Measurements from ENCODE around the gene ELL2. TPM values are rescaled to one million over a fixed set of nuclear protein-coding genes. Genes with fewer than 3 reads are reported as not detected.

Gene ELL2
- total and polyA plus RNA-seq, 2 of the 13 experiments (the other 11 are each of a cell fraction or from before 2014, with no cell fraction given): 78.9 to 97.1 TPM

- intact Hi-C loops (cut with micrococcal nuclease; ENCODE audit: unreplicated experiment): no loop called here
- Histone ChIP-seq H3K27me3 (ENCODE audit: control insufficient read depth in 1 of 2, insufficient read depth in 2 of 2, low read length in 2 of 2) (no peaks in the 10 kb centered on the region), H3K36me3 (replicated peaks in 1 of 2; ENCODE audit: control insufficient read depth in 1 of 2, insufficient read depth in 2 of 2, low read length in 2 of 2) (peaks cover 11 to 53% of the 10 kb centered on the region in 2 experiments), H3K4me2 (ENCODE audit: low read depth, low read length) (no peak overlapping the region), H3K79me2 (ENCODE audit: insufficient read depth, low read length) (peaks cover 100% of the 10 kb centered on the region), H4K20me1 (ENCODE audit: insufficient read depth, low read length) (peaks cover 99% of the 10 kb centered on the region), H3K9me3 (ENCODE audit: low read length) (no peaks in the 10 kb centered on the region), H3K9ac (ENCODE audit: insufficient read depth, low read depth, low read length) (no peak overlapping the region), H3K4me1 (ENCODE audit: insufficient read depth, low read length) (peaks cover 86% of the 10 kb centered on the region), H2AFZ (ENCODE audit: low read length) (no peak overlapping the region), H3K27ac (ENCODE audit: extremely low read length, insufficient read depth, low read length) (no peak overlapping the region), H3K4me3 (replicated peaks in 1 of 3; ENCODE audit: insufficient read depth in 1 of 3, low read depth in 2 of 3, low read length in 3 of 3) (no peak overlapping the region)
- no TSS peak for BruUV-seq (replicated peaks)
- ATAC-seq (no peak), DNase-seq (ENCODE audit: low spot score) (no peak), FAIRE-seq (no peak)
- TF ChIP-seq UBTF (CRISPR knock-in tag; IDR thresholded peaks at IDR 0.05) (no peak), AGO2 (optimal IDR thresholded peaks at IDR 0.05; ENCODE audit: low read depth, low read length) (peak; percentile 33), ZNF512B (CRISPR knock-in tag; IDR thresholded peaks at IDR 0.05; ENCODE audit: borderline replicate concordance) (no peak), SP4 (CRISPR knock-in tag; IDR thresholded peaks at IDR 0.05) (no peak)
- CTCF ChIA-PET (ENCODE audit: low intra/inter-chr PET ratio, low total read pairs): no interaction called here
- POLR2A ChIA-PET: no interaction called here
- in situ Hi-C loops (cut with HindIII; ENCODE audit: extremely low pct_ligation_motif_present, low pct_unique_long_range_greater_than_20kb): no loop called here
- WGBS (ENCODE audit: low lambda C conversion rate): 96% methylated on average over 1 of the region's 1 CpG
Measured at GRCh38 chr5:95939465-95939864, 22.2 kb downstream of the ELL2 start.

Data from HepG2 (cell line).